GM23338 (cell line): ENCODE results near the gene DCP1B. TPM values are rescaled to one million over a fixed set of nuclear protein-coding genes. Genes with fewer than 3 reads are reported as not detected.
A peak's percentile ranks its signal among the peaks of the same experiment; 100 is the strongest.

Source experiments
- ATAC-seq: fragments of 200-7000 bp; cut with Tn5 transposase; 3 replicates; pipeline ENCODE4 v1.9.1; 2020
- DNase-seq: peaks from one replicate; pipeline ENCODE4 v3.0.0-alpha.2; 2015; ENCODE audit warnings: low spot score
- H2AFZ ChIP-seq: fragments of 200-600 bp; sonication (generic); 2 replicates; pipeline ENCODE4 v1.8.0; 2016; ENCODE audit warnings: antibody characterized with exemption, mild to moderate bottlenecking, moderate library complexity
- H3F3A ChIP-seq: fragments of 200-600 bp; sonication (generic); replicated peaks from 2 replicates; pipeline ENCODE4 v1.8.0; 2017; ENCODE audit warnings: antibody characterized with exemption, mixed run types, low read depth
- H3K27ac ChIP-seq: fragments of 200-600 bp; sonication (generic); 2 replicates; pipeline ENCODE4 v1.6.1; 2016; ENCODE audit warnings: low read depth
- H3K27me3 ChIP-seq: fragments of 200-600 bp; sonication (generic); 2 replicates; pipeline ENCODE4 v1.8.0; 2016; ENCODE audit warnings: mild to moderate bottlenecking, mixed run types, moderate library complexity; ENCODE audit not compliant: insufficient read depth
- H3K36me3 ChIP-seq: fragments of 200-600 bp; sonication (generic); 2 replicates; pipeline ENCODE4 v1.8.0; 2016; ENCODE audit warnings: mild to moderate bottlenecking; ENCODE audit not compliant: insufficient read depth
- H3K4me1 ChIP-seq: fragments of 200-600 bp; sonication (generic); 2 replicates; pipeline ENCODE4 v1.8.0; 2016; ENCODE audit warnings: mild to moderate bottlenecking, moderate library complexity; ENCODE audit not compliant: insufficient read depth
- H3K4me2 ChIP-seq: fragments of 200-600 bp; sonication (generic); 2 replicates; pipeline ENCODE4 v1.7.1; 2017; ENCODE audit warnings: mixed run types
- H3K4me3 ChIP-seq: fragments of 200-600 bp; sonication (generic); 2 replicates; pipeline ENCODE4 v1.6.1; 2016; ENCODE audit warnings: mixed run types
- H3K79me2 ChIP-seq: fragments of 200-600 bp; sonication (generic); replicated peaks from 2 replicates; pipeline ENCODE4 v1.8.0; 2017; ENCODE audit warnings: mild to moderate bottlenecking; ENCODE audit not compliant: insufficient read depth
- H3K9me2 ChIP-seq: fragments of 200-600 bp; sonication (generic); 2 replicates; pipeline ENCODE4 v1.8.0; 2017; ENCODE audit not compliant: insufficient read depth
- H4K20me1 ChIP-seq: fragments of 200-600 bp; sonication (generic); replicated peaks from 2 replicates; pipeline ENCODE4 v1.8.0; 2017; ENCODE audit warnings: mild to moderate bottlenecking; ENCODE audit not compliant: insufficient read depth
- H3K27ac Mint-ChIP-seq: 2 replicates; pipeline ENCODE4 v1.8.0; 2020; ENCODE audit warnings: inconsistent platforms, mild to moderate bottlenecking, moderate library complexity, mixed read lengths
- H3K27me3 Mint-ChIP-seq: 3 replicates; pipeline ENCODE4 v1.8.0; 2022; ENCODE audit warnings: low read depth, mild to moderate bottlenecking, moderate library complexity, mixed read lengths, inconsistent platforms; ENCODE audit not compliant: insufficient read depth, poor library complexity
- H3K36me3 Mint-ChIP-seq: 3 replicates; pipeline ENCODE4 v1.8.0; 2021; ENCODE audit warnings: low read depth, mild to moderate bottlenecking, inconsistent platforms, moderate library complexity, mixed read lengths
- H3K4me1 Mint-ChIP-seq: 3 replicates; pipeline ENCODE4 v1.8.0; 2020; ENCODE audit warnings: mild to moderate bottlenecking, inconsistent platforms, mixed read lengths
- H3K4me3 Mint-ChIP-seq: 3 replicates; pipeline ENCODE4 v1.8.0; 2021; ENCODE audit warnings: moderate library complexity, mild to moderate bottlenecking, inconsistent platforms, mixed read lengths
- H3K9me3 Mint-ChIP-seq: 3 replicates; pipeline ENCODE4 v1.8.0; 2020; ENCODE audit warnings: moderate library complexity, mild to moderate bottlenecking, inconsistent platforms, mixed read lengths
- CREB1 ChIP-seq: fragments of 250-450 bp; sonication (Bioruptor Pico); IDR thresholded peaks from 2 replicates; pipeline ENCODE4 v1.5.0; 2020; ENCODE audit warnings: low read depth, mild to moderate bottlenecking, moderate library complexity
- EZH2 ChIP-seq: fragments of 200-600 bp; sonication (generic); IDR thresholded peaks from one replicate; pipeline ENCODE4 v1.8.0; 2017; ENCODE audit warnings: antibody characterized with exemption, mild to moderate bottlenecking, low read depth; ENCODE audit not compliant: unreplicated experiment
- EZH2phosphoT487 ChIP-seq: fragments of 200-600 bp; sonication (generic); IDR thresholded peaks from one replicate; pipeline ENCODE4 v1.8.1; 2018; ENCODE audit warnings: antibody characterized with exemption; ENCODE audit not compliant: unreplicated experiment
- JUNB ChIP-seq: IDR thresholded peaks from one replicate; pipeline ENCODE4 v1.6.1; 2016; ENCODE audit warnings: antibody characterized with exemption; ENCODE audit not compliant: unreplicated experiment
- NANOG ChIP-seq: IDR thresholded peaks from 2 replicates; pipeline ENCODE4 v1.6.1; 2016; ENCODE audit warnings: antibody characterized with exemption, borderline replicate concordance
- POLR2AphosphoS5 ChIP-seq: IDR thresholded peaks from 2 replicates; pipeline ENCODE4 v1.6.1; 2016; ENCODE audit warnings: antibody characterized with exemption, low read depth
- STAT1 ChIP-seq: IDR thresholded peaks from one replicate; pipeline ENCODE4 v1.6.1; 2016; ENCODE audit warnings: antibody characterized with exemption; ENCODE audit not compliant: unreplicated experiment
- ZNF114 ChIP-seq: fragments of 250-450 bp; sonication (Bioruptor Pico); IDR thresholded peaks from 2 replicates; pipeline ENCODE4 v1.5.0; 2020; ENCODE audit warnings: mild to moderate bottlenecking, moderate library complexity
- ZNF331 ChIP-seq: fragments of 250-450 bp; sonication (Bioruptor Pico); IDR thresholded peaks from 2 replicates; pipeline ENCODE4 v1.5.0; 2020; ENCODE audit warnings: low read depth, mild to moderate bottlenecking, moderate library complexity
- polyA plus RNA-seq: library from polyadenylated mRNA; unstranded; fragments of >200 nt; fragmentation: Nextera tagmentation; extraction: Ambion mirVana; gene quantifications from 2 replicates; pipeline ENCODE4 v1.2.1, GENCODE V29; 2016
- total RNA-seq: library from RNA; depleted of rRNA; stranded (reverse); fragments of >200 nt; shearing (Covaris generic); gene quantifications from 2 replicates; pipeline ENCODE4 v1.2.3, GENCODE V29; 2014
- TF ChIP-seq, protein P1 (sequence below), 2 experiments: fragments of 200-600 bp in 1 of 2; sonication (generic) in 1 of 2; conservative IDR thresholded peaks; 2 replicates each; pipeline versions ENCODE4 v1.5.1 to v1.6.1; 2016 to 2017; ENCODE audit warnings: antibody characterized with exemption in 2 of 2, low read depth in 2 of 2, mild to moderate bottlenecking in 2 of 2, moderate library complexity in 1 of 2
- TF ChIP-seq, protein P2 (sequence below): IDR thresholded peaks from 2 replicates; pipeline ENCODE4 v1.6.1; 2016; ENCODE audit warnings: antibody characterized with exemption
- TF ChIP-seq, protein P3 (sequence below): fragments of 250-450 bp; sonication (Bioruptor Pico); IDR thresholded peaks from 2 replicates; pipeline ENCODE4 v1.5.0; 2020; ENCODE audit warnings: mild to moderate bottlenecking, moderate library complexity
- TF ChIP-seq, protein P4 (sequence below): IDR thresholded peaks from one replicate; pipeline ENCODE4 v1.6.1; 2018; ENCODE audit warnings: antibody characterized with exemption; ENCODE audit not compliant: unreplicated experiment

Gene DCP1B
- total and polyA plus RNA-seq, 2 experiments from 2014 or later: 24.4 to 29.8 TPM

DNA sequence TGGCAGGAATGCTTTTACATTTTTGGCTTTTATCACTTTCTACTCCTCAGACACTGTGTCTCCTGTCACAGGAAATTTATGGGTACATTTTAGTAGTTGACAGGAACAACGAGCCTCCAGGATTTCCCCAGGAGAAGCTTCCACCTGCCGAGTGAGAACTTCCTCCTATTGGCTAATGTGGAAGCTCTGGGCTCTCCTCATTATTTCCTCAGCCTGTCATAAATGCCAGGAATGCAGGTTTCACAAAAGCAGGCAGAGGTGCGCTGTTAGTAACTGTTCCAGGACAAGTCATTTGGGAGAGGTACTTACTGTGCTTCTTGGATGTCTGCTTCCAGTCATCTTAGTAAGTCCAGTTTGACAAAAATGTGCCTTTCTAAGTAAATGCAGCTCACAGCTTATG lies 19.1 kb upstream of the DCP1B start:
- Histone ChIP-seq H3K27me3 (no peaks in the 10 kb centered on the region), H3K79me2 (no peaks in the 10 kb centered on the region)
- no peak overlapping the region for H3K27ac Mint-ChIP-seq

More for the DNA sequence above, 19.1 kb upstream of the DCP1B start:
- peak; percentile 47; the same call in 2 of the 3 replicates for ATAC-seq
- H3K4me3 Mint-ChIP-seq: no peak overlapping the region
- H4K20me1 ChIP-seq: no peaks in the 10 kb centered on the region
- H3K27ac ChIP-seq: no peak overlapping the region
- no peaks in the 10 kb centered on the region; the same call in 2 of the 3 replicates for H3K9me3 Mint-ChIP-seq
- H3K4me2 ChIP-seq: no peak overlapping the region
- H3F3A ChIP-seq: no peaks in the 10 kb centered on the region
- TF ChIP-seq, protein P1, sequence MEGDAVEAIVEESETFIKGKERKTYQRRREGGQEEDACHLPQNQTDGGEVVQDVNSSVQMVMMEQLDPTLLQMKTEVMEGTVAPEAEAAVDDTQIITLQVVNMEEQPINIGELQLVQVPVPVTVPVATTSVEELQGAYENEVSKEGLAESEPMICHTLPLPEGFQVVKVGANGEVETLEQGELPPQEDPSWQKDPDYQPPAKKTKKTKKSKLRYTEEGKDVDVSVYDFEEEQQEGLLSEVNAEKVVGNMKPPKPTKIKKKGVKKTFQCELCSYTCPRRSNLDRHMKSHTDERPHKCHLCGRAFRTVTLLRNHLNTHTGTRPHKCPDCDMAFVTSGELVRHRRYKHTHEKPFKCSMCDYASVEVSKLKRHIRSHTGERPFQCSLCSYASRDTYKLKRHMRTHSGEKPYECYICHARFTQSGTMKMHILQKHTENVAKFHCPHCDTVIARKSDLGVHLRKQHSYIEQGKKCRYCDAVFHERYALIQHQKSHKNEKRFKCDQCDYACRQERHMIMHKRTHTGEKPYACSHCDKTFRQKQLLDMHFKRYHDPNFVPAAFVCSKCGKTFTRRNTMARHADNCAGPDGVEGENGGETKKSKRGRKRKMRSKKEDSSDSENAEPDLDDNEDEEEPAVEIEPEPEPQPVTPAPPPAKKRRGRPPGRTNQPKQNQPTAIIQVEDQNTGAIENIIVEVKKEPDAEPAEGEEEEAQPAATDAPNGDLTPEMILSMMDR (conservative IDR thresholded peaks at IDR 0.05; ENCODE audit: low read depth in 2 of 2): no peak
- TF ChIP-seq ZNF331 (CRISPR knock-in tag) (no peak), CREB1 (no peak), STAT1 (no peak), NANOG (no peak), EZH2phosphoT487 (no peak), EZH2 (no peak), POLR2AphosphoS5 (no peak), ZNF114 (CRISPR knock-in tag) (no peak), JUNB (no peak)
- TF ChIP-seq, protein P2, sequence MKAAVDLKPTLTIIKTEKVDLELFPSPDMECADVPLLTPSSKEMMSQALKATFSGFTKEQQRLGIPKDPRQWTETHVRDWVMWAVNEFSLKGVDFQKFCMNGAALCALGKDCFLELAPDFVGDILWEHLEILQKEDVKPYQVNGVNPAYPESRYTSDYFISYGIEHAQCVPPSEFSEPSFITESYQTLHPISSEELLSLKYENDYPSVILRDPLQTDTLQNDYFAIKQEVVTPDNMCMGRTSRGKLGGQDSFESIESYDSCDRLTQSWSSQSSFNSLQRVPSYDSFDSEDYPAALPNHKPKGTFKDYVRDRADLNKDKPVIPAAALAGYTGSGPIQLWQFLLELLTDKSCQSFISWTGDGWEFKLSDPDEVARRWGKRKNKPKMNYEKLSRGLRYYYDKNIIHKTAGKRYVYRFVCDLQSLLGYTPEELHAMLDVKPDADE: no peak
- TF ChIP-seq, protein P3, sequence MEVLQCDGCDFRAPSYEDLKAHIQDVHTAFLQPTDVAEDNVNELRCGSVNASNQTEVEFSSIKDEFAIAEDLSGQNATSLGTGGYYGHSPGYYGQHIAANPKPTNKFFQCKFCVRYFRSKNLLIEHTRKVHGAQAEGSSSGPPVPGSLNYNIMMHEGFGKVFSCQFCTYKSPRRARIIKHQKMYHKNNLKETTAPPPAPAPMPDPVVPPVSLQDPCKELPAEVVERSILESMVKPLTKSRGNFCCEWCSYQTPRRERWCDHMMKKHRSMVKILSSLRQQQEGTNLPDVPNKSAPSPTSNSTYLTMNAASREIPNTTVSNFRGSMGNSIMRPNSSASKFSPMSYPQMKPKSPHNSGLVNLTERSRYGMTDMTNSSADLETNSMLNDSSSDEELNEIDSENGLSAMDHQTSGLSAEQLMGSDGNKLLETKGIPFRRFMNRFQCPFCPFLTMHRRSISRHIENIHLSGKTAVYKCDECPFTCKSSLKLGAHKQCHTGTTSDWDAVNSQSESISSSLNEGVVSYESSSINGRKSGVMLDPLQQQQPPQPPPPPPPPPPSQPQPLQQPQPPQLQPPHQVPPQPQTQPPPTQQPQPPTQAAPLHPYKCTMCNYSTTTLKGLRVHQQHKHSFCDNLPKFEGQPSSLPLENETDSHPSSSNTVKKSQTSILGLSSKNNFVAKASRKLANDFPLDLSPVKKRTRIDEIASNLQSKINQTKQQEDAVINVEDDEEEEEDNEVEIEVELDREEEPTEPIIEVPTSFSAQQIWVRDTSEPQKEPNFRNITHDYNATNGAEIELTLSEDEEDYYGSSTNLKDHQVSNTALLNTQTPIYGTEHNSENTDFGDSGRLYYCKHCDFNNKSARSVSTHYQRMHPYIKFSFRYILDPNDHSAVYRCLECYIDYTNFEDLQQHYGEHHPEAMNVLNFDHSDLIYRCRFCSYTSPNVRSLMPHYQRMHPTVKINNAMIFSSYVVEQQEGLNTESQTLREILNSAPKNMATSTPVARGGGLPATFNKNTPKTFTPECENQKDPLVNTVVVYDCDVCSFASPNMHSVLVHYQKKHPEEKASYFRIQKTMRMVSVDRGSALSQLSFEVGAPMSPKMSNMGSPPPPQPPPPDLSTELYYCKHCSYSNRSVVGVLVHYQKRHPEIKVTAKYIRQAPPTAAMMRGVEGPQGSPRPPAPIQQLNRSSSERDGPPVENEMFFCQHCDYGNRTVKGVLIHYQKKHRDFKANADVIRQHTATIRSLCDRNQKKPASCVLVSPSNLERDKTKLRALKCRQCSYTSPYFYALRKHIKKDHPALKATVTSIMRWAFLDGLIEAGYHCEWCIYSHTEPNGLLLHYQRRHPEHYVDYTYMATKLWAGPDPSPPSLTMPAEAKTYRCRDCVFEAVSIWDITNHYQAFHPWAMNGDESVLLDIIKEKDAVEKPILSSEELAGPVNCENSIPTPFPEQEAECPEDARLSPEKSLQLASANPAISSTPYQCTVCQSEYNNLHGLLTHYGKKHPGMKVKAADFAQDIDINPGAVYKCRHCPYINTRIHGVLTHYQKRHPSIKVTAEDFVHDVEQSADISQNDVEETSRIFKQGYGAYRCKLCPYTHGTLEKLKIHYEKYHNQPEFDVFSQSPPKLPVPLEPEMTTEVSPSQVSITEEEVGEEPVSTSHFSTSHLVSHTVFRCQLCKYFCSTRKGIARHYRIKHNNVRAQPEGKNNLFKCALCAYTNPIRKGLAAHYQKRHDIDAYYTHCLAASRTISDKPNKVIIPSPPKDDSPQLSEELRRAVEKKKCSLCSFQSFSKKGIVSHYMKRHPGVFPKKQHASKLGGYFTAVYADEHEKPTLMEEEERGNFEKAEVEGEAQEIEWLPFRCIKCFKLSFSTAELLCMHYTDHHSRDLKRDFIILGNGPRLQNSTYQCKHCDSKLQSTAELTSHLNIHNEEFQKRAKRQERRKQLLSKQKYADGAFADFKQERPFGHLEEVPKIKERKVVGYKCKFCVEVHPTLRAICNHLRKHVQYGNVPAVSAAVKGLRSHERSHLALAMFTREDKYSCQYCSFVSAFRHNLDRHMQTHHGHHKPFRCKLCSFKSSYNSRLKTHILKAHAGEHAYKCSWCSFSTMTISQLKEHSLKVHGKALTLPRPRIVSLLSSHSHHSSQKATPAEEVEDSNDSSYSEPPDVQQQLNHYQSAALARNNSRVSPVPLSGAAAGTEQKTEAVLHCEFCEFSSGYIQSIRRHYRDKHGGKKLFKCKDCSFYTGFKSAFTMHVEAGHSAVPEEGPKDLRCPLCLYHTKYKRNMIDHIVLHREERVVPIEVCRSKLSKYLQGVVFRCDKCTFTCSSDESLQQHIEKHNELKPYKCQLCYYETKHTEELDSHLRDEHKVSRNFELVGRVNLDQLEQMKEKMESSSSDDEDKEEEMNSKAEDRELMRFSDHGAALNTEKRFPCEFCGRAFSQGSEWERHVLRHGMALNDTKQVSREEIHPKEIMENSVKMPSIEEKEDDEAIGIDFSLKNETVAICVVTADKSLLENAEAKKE (CRISPR knock-in tag): no peak
- TF ChIP-seq, protein P4, sequence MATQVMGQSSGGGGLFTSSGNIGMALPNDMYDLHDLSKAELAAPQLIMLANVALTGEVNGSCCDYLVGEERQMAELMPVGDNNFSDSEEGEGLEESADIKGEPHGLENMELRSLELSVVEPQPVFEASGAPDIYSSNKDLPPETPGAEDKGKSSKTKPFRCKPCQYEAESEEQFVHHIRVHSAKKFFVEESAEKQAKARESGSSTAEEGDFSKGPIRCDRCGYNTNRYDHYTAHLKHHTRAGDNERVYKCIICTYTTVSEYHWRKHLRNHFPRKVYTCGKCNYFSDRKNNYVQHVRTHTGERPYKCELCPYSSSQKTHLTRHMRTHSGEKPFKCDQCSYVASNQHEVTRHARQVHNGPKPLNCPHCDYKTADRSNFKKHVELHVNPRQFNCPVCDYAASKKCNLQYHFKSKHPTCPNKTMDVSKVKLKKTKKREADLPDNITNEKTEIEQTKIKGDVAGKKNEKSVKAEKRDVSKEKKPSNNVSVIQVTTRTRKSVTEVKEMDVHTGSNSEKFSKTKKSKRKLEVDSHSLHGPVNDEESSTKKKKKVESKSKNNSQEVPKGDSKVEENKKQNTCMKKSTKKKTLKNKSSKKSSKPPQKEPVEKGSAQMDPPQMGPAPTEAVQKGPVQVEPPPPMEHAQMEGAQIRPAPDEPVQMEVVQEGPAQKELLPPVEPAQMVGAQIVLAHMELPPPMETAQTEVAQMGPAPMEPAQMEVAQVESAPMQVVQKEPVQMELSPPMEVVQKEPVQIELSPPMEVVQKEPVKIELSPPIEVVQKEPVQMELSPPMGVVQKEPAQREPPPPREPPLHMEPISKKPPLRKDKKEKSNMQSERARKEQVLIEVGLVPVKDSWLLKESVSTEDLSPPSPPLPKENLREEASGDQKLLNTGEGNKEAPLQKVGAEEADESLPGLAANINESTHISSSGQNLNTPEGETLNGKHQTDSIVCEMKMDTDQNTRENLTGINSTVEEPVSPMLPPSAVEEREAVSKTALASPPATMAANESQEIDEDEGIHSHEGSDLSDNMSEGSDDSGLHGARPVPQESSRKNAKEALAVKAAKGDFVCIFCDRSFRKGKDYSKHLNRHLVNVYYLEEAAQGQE: no peak
- H3K9me2 ChIP-seq: no peaks in the 10 kb centered on the region
- H3K4me3 ChIP-seq: no peak overlapping the region
- no peaks in the 10 kb centered on the region for H3K36me3 Mint-ChIP-seq
- H3K4me1 Mint-ChIP-seq: peaks cover 5% of the 10 kb centered on the region; the same call in 2 of the 3 replicates
- DNase-seq: peak; percentile 38
- H2AFZ ChIP-seq: no peak overlapping the region
- no peaks in the 10 kb centered on the region for H3K36me3 ChIP-seq
- no peaks in the 10 kb centered on the region for H3K27me3 Mint-ChIP-seq
- H3K4me1 ChIP-seq: no peaks in the 10 kb centered on the region
